GM19438 (cell line): ENCODE data around the gene SOX1.

ENCODE experiments used
- ATAC-seq: cut with Tn5 transposase; IDR thresholded peaks from one replicate; pipeline ENCODE4 v1.9.1; 2021; ENCODE audit warnings: low read depth; ENCODE audit not compliant: unreplicated experiment

Gene SOX1

GRCh38 chr13:112071723-112072533 is 5.0 kb downstream of the SOX1 start:
- no peak for ATAC-seq

GRCh38 chr13:112072534-112073244 is 5.7 kb downstream of the SOX1 start:
- ATAC-seq = no peak

- ATAC-seq = no peak
Observed at GRCh38 chr13:112073245-112074138, 6.5 kb downstream of the SOX1 start.

GRCh38 chr13:112074139-112074865 is 7.4 kb downstream of the SOX1 start:
- no peak for ATAC-seq

- ATAC-seq = no peak
Observed at GRCh38 chr13:112077729-112078128, 10.8 kb downstream of the SOX1 start.

- ATAC-seq = no peak
Observed at GRCh38 chr13:112078216-112078615, 11.3 kb downstream of the SOX1 start.

- ATAC-seq = no peak
Observed at GRCh38 chr13:112078879-112079531, 12.1 kb downstream of the SOX1 start.

- no peak for ATAC-seq
Observed at GRCh38 chr13:112079696-112080095, 12.7 kb downstream of the SOX1 start.

- ATAC-seq = no peak
Observed at GRCh38 chr13:112083971-112084370, 17.0 kb downstream of the SOX1 start.

- ATAC-seq = no peak
Observed at GRCh38 chr13:112092453-112092852, 25.5 kb downstream of the SOX1 start.

- no peak for ATAC-seq
Observed at GRCh38 chr13:112095354-112095753, 28.4 kb downstream of the SOX1 start.

- no peak for ATAC-seq
Observed at GRCh38 chr13:112096959-112097358, 30.0 kb downstream of the SOX1 start.

- no peak for ATAC-seq
Observed at GRCh38 chr13:112097770-112098169, 30.8 kb downstream of the SOX1 start.

- ATAC-seq = no peak
Observed at GRCh38 chr13:112098699-112099098, 31.8 kb downstream of the SOX1 start.

- ATAC-seq = no peak
Observed at GRCh38 chr13:112101360-112101930, 34.5 kb downstream of the SOX1 start.

GRCh38 chr13:112102243-112102642 is 35.3 kb downstream of the SOX1 start:
- no peak for ATAC-seq

- no peak for ATAC-seq
Observed at GRCh38 chr13:112103260-112103838, 36.4 kb downstream of the SOX1 start.

- no peak for ATAC-seq
Observed at GRCh38 chr13:112103961-112104880, 37.3 kb downstream of the SOX1 start.
